T follicular helper cell (primary cell): ENCODE measurements around the gene IRS2.

Source experiments
- DNase-seq: peaks from one replicate; pipeline ENCODE4 v3.0.0-alpha.2; 2020; ENCODE audit warnings: low read depth

IRS2 gene

GRCh38 chr13:109758937-109759480, 27.4 kb downstream of the IRS2 start:
- DNase-seq, result no peak

- DNase-seq, result no peak
Measured at GRCh38 chr13:109756778-109757177, 29.6 kb downstream of the IRS2 start.

- DNase-seq, result no peak
Measured at GRCh38 chr13:109755997-109756396, 30.4 kb downstream of the IRS2 start.

GRCh38 chr13:109755551-109755950, 30.8 kb downstream of the IRS2 start:
- DNase-seq, result no peak

GRCh38 chr13:109751477-109751876, 34.9 kb downstream of the IRS2 start:
- DNase-seq, result no peak

GRCh38 chr13:109750221-109750775, 36.1 kb downstream of the IRS2 start:
- DNase-seq, result no peak

GRCh38 chr13:109749365-109749764, 37.0 kb downstream of the IRS2 start:
- DNase-seq, result no peak

GRCh38 chr13:109748677-109749076, 37.7 kb downstream of the IRS2 start:
- no peak for DNase-seq

GRCh38 chr13:109747524-109747923, 38.9 kb downstream of the IRS2 start:
- DNase-seq, result no peak

- no peak for DNase-seq
Measured at GRCh38 chr13:109746364-109746763, 40.0 kb downstream of the IRS2 start.

GRCh38 chr13:109745702-109746101, 40.7 kb downstream of the IRS2 start:
- DNase-seq, result no peak

GRCh38 chr13:109745060-109745459, 41.3 kb downstream of the IRS2 start:
- no peak for DNase-seq

- no peak for DNase-seq
Measured at GRCh38 chr13:109744512-109745051, 41.8 kb downstream of the IRS2 start.

- DNase-seq, result no peak
Measured at GRCh38 chr13:109743706-109744453, 42.5 kb downstream of the IRS2 start.

- no peak for DNase-seq
Measured at GRCh38 chr13:109741966-109742365, 44.4 kb downstream of the IRS2 start.

- no peak for DNase-seq
Measured at GRCh38 chr13:109740721-109741120, 45.7 kb downstream of the IRS2 start.

GRCh38 chr13:109740121-109740520, 46.3 kb downstream of the IRS2 start:
- no peak for DNase-seq

- no peak for DNase-seq
Measured at GRCh38 chr13:109738298-109738746, 48.1 kb downstream of the IRS2 start.

GRCh38 chr13:109737606-109738005, 48.8 kb downstream of the IRS2 start:
- DNase-seq, result no peak

- no peak for DNase-seq
Measured at GRCh38 chr13:109737046-109737573, 49.3 kb downstream of the IRS2 start.

GRCh38 chr13:109735436-109735966, 50.9 kb downstream of the IRS2 start:
- DNase-seq, result no peak

GRCh38 chr13:109734002-109734785, 52.2 kb downstream of the IRS2 start:
- DNase-seq, result no peak
